Body of pancreas (tissue), 4 donors: ENCODE measurements around the gene ANKS1B.

ENCODE experiments used
- POLR2A ChIP-seq, 3 donors: fragments of 450-650 bp; IDR thresholded peaks; one replicate each; pipeline ENCODE4 v1.6.1; 2016; ENCODE audit warnings: antibody characterized with exemption in 3 of 3, mild to moderate bottlenecking in 2 of 3
- TF ChIP-seq, protein P1 (sequence below), 7 experiments: fragments of 450-650 bp in 4 of 7; fragments of 200-600 bp in 3 of 7; sonication (generic) in 3 of 7; IDR thresholded peaks; one replicate each; pipeline ENCODE4 v1.5.1; 2016 to 2019; ENCODE audit warnings: antibody characterized with exemption in 7 of 7

DNA sequence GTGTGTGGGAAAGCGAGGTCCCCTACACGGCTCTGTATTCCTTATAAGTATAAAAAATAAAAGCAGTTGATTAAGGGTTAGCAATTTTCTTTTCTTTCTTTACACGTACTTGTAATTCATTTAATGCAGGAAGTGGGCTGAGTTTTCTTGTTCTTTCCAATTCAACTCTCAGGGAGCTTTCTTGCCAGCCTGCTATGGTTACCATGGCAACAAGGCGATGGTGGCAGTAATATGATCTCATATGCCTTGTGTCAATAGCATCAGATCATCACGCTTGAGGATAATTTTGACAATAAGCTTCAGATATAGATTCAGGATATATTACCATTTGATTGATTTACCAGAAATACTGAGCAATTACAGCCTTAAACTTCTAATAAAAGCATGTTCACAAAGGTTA, 873.1 kb downstream of the ANKS1B start:
- TF ChIP-seq, protein P1, sequence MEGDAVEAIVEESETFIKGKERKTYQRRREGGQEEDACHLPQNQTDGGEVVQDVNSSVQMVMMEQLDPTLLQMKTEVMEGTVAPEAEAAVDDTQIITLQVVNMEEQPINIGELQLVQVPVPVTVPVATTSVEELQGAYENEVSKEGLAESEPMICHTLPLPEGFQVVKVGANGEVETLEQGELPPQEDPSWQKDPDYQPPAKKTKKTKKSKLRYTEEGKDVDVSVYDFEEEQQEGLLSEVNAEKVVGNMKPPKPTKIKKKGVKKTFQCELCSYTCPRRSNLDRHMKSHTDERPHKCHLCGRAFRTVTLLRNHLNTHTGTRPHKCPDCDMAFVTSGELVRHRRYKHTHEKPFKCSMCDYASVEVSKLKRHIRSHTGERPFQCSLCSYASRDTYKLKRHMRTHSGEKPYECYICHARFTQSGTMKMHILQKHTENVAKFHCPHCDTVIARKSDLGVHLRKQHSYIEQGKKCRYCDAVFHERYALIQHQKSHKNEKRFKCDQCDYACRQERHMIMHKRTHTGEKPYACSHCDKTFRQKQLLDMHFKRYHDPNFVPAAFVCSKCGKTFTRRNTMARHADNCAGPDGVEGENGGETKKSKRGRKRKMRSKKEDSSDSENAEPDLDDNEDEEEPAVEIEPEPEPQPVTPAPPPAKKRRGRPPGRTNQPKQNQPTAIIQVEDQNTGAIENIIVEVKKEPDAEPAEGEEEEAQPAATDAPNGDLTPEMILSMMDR (IDR thresholded peaks at IDR 0.05), result no peak
- TF ChIP-seq POLR2A (IDR thresholded peaks at IDR 0.05), result no peak
